Adrenal gland (tissue), 12 donors: ENCODE results near the gene CAMSAP2. TPM values are rescaled to one million over a fixed set of nuclear protein-coding genes. Genes with fewer than 3 reads are reported as not detected.

Experiments
- DNase-seq, 7 donors: peaks; one replicate each; pipeline ENCODE4 v3.0.0-alpha.2; 2019 to 2020
- H3K27ac ChIP-seq, 5 donors: fragments of 200-600 bp; sonication (generic) in 4 of 5; 1 replicate in 3 of 5; 2 replicates in 2 of 5; pipeline versions ENCODE4 v1.5.1 to v1.8.0; 2016 to 2020; ENCODE audit warnings: mild to moderate bottlenecking in 1 of 5
- H3K27me3 ChIP-seq: fragments of 200-600 bp; 2 replicates; pipeline ENCODE4 v1.8.0; 2021
- H3K36me3 ChIP-seq, 2 donors: fragments of 200-600 bp; replicated peaks in 1 of 2; 1 replicate in 1 of 2; 2 replicates in 1 of 2; pipeline versions ENCODE4 v1.5.1 to v1.8.0; 2018 to 2022
- H3K4me1 ChIP-seq, 2 donors: fragments of 200-600 bp; replicated peaks in 1 of 2; 1 replicate in 1 of 2; 2 replicates in 1 of 2; pipeline versions ENCODE4 v1.5.1 to v1.8.0; 2018 to 2021
- H3K4me3 ChIP-seq, 4 donors: fragments of 200-600 bp; sonication (generic) in 3 of 4; one replicate each; pipeline ENCODE4 v1.5.1; 2016 to 2018
- H3K9me3 ChIP-seq, 3 donors: fragments of 200-600 bp; sonication (generic) in 1 of 3; replicated peaks in 1 of 3; 1 replicate in 2 of 3; 2 replicates in 1 of 3; pipeline versions ENCODE4 v1.5.1 to v1.8.0; 2016 to 2021
- POLR2A ChIP-seq, 2 donors: fragments of 450-650 bp; IDR thresholded peaks; one replicate each; pipeline ENCODE4 v1.6.1; 2017; ENCODE audit warnings: antibody characterized with exemption in 2 of 2, mild to moderate bottlenecking in 2 of 2, moderate library complexity in 1 of 2
- WGBS, 4 donors: extraction: QIAGEN DNeasy Blood & Tissue Kit in 2 of 4; methylation state at CpG; one replicate each; pipeline versions ENCODE4 v1.1.5 to v1.1.7; 2013 to 2017; 5-methylcytosine and 5-hydroxymethylcytosine counted together
- intact Hi-C, 2 donors: fragments of 100-400 bp; cut with DNase I; formaldehyde crosslinking; loops; one replicate each; pipeline versions ENCODE4 v1.14.1 to v1.15.0; 2022 to 2023
- polyA plus RNA-seq, 3 donors: library from polyadenylated mRNA; stranded (reverse); fragments of 200-250 nt in 2 of 3; fragments of 350-450 nt in 1 of 3; fragmentation: Illumina TruSeq in 1 of 3; extraction: RNeasy Lipid Tissue Mini Kit (QIAGEN cat#74804) in 1 of 3; gene quantifications; one replicate each; pipeline ENCODE4 v1.2.3, GENCODE V29; 2013 to 2014
- total RNA-seq, 9 donors: library from RNA; depleted of rRNA in 4 of 9; stranded (reverse); fragments of >200 nt in 4 of 9; fragments of 120-200 nt in 1 of 9; fragmentation: NEBNext Ultra II Directional in 1 of 9; extraction: Animal tissue kit (Norgen Biotek cat#: 25700) in 1 of 9; gene quantifications; one replicate each; pipeline versions ENCODE4 v1.1.0 to v1.2.4, GENCODE V29; 2013 to 2023
- TF ChIP-seq, protein P1 (sequence below), 6 experiments: fragments of 450-650 bp in 4 of 6; fragments of 200-600 bp in 2 of 6; sonication (generic) in 1 of 6; IDR thresholded peaks; 1 replicate in 5 of 6; 2 replicates in 1 of 6; pipeline versions ENCODE4 v1.5.1 to v1.8.0; 2016 to 2021; ENCODE audit warnings: antibody characterized with exemption in 6 of 6, mild to moderate bottlenecking in 2 of 6, moderate library complexity in 1 of 6
- donor health status: healthy with polysubstance abuse.
- donor health status: Bipolar disorder and iron deficiency.
- donor health status: DM: yes; HTN: yes; CAD: no.
- donor health status: DM: no; HTN: no; CAD: no.
- donor health status: DM: no; HTN: no; CAD: no.
- donor health status: DM: yes; HTN: yes; CAD: no.

The CAMSAP2 gene
- total and polyA plus RNA-seq, 12 donors: 22.3 to 62.6 (median 33.0) TPM

GRCh38 chr1:200901350-200901749 is 162.7 kb downstream of the CAMSAP2 start:
- H3K9me3 ChIP-seq: no peaks in the 10 kb centered on the region
- TF ChIP-seq, protein P1, sequence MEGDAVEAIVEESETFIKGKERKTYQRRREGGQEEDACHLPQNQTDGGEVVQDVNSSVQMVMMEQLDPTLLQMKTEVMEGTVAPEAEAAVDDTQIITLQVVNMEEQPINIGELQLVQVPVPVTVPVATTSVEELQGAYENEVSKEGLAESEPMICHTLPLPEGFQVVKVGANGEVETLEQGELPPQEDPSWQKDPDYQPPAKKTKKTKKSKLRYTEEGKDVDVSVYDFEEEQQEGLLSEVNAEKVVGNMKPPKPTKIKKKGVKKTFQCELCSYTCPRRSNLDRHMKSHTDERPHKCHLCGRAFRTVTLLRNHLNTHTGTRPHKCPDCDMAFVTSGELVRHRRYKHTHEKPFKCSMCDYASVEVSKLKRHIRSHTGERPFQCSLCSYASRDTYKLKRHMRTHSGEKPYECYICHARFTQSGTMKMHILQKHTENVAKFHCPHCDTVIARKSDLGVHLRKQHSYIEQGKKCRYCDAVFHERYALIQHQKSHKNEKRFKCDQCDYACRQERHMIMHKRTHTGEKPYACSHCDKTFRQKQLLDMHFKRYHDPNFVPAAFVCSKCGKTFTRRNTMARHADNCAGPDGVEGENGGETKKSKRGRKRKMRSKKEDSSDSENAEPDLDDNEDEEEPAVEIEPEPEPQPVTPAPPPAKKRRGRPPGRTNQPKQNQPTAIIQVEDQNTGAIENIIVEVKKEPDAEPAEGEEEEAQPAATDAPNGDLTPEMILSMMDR (IDR thresholded peaks at IDR 0.05): no peak
- no peak for TF ChIP-seq POLR2A (IDR thresholded peaks at IDR 0.05)
- WGBS, 4 donors: 93 to 99% (median 94%) methylated on average over 4 to 5 of the region's 5 CpGs
- H3K4me1 ChIP-seq: no peaks in the 10 kb centered on the region
- H3K27me3 ChIP-seq: no peaks in the 10 kb centered on the region
- intact Hi-C loops: no loop called here
- H3K4me3 ChIP-seq: no peak overlapping the region
- no peaks in the 10 kb centered on the region for H3K36me3 ChIP-seq
- H3K27ac ChIP-seq: no peak overlapping the region
- no peak for DNase-seq

GRCh38 chr1:200901796-200902444 is 163.2 kb downstream of the CAMSAP2 start:
- intact Hi-C loops: no loop called here
- TF ChIP-seq, protein P1 (IDR thresholded peaks at IDR 0.05): no peak
- no peak for TF ChIP-seq POLR2A (IDR thresholded peaks at IDR 0.05)
- Histone ChIP-seq H3K4me3 (no peak overlapping the region), H3K27ac (no peak overlapping the region), H3K4me1 (no peaks in the 10 kb centered on the region), H3K36me3 (no peaks in the 10 kb centered on the region), H3K27me3 (no peaks in the 10 kb centered on the region), H3K9me3 (no peaks in the 10 kb centered on the region)
- DNase-seq: no peak
- 52 to 72% (median 63%) methylated on average over 7 to 8 of the region's 8 CpGs for WGBS, 4 donors

GRCh38 chr1:200903793-200904192 is 165.1 kb downstream of the CAMSAP2 start:
- 81 to 92% (median 87%) methylated on average over 5 of the region's 5 CpGs for WGBS, 4 donors
- no peak for DNase-seq
- no peaks in the 10 kb centered on the region for H3K4me1 ChIP-seq
- no peaks in the 10 kb centered on the region for H3K36me3 ChIP-seq
- intact Hi-C loops: no loop called here
- H3K27ac ChIP-seq: no peak overlapping the region
- H3K27me3 ChIP-seq: no peaks in the 10 kb centered on the region
- no peak overlapping the region for H3K4me3 ChIP-seq
- no peaks in the 10 kb centered on the region for H3K9me3 ChIP-seq
- TF ChIP-seq, protein P1 (IDR thresholded peaks at IDR 0.05): no peak
- no peak for TF ChIP-seq POLR2A (IDR thresholded peaks at IDR 0.05)

GRCh38 chr1:200904772-200905171 is 166.1 kb downstream of the CAMSAP2 start:
- H3K27me3 ChIP-seq: no peaks in the 10 kb centered on the region
- TF ChIP-seq, protein P1 (IDR thresholded peaks at IDR 0.05): no peak
- TF ChIP-seq POLR2A (IDR thresholded peaks at IDR 0.05): no peak

More at GRCh38 chr1:200904772-200905171, 166.1 kb downstream of the CAMSAP2 start:
- no peak for DNase-seq
- Histone ChIP-seq H3K36me3 (no peaks in the 10 kb centered on the region), H3K27ac (no peak overlapping the region), H3K4me1 (no peaks in the 10 kb centered on the region), H3K4me3 (no peak overlapping the region), H3K9me3 (no peaks in the 10 kb centered on the region)
- intact Hi-C loops: no loop called here
